Stomach (tissue), 4 donors: ENCODE results near the gene S100A7.

ENCODE experiments used
- EP300 ChIP-seq: sonication (generic); formaldehyde crosslinking; IDR thresholded peaks from one replicate; pipeline ENCODE4 v1.6.1; 2017; ENCODE audit warnings: antibody characterized with exemption
- POLR2A ChIP-seq, 4 donors: fragments of 450-650 bp; IDR thresholded peaks; one replicate each; pipeline ENCODE4 v1.6.1; 2016; ENCODE audit warnings: antibody characterized with exemption in 4 of 4, control low read depth in 2 of 4, mild to moderate bottlenecking in 1 of 4, moderate library complexity in 1 of 4

DNA sequence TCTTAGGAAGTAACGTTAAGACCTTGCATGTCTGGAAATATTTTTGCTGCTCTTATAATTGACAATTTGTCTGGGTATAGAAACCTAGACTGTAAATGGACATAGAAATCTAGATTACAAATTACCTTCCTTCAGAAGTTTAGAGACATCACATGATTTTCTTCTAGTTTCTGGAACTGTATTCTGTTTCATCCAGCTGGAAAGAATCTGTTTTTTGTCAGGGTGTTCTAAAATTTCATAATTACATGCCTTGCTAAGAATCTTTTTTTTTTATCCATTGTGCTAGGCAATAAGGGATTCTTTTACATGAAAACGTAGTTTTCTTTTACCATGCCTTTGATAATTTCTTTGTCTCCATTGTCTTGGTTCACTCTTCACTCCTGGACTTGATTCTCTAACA is 20.7 kb upstream of the S100A7 start:
- no peak for TF ChIP-seq POLR2A (IDR thresholded peaks at IDR 0.05)
- no peak for TF ChIP-seq EP300
